Spinal cord (tissue), 10 donors: ENCODE data around the gene MYL6B. TPM values are rescaled to one million over a fixed set of nuclear protein-coding genes. Genes with fewer than 3 reads are reported as not detected.

Source experiments
- DNase-seq, 6 donors: peaks; one replicate each; pipeline versions ENCODE4 v3.0.0 to v3.0.0-alpha.2; 2013 to 2015; ENCODE audit warnings: low spot score in 6 of 6, low read depth in 4 of 6
- H3K27ac ChIP-seq: one replicate; pipeline ENCODE4 v1.5.1; 2013; ENCODE audit warnings: low read depth, low read length, control low read depth
- H3K27me3 ChIP-seq: one replicate; pipeline ENCODE4 v1.6.1; 2013; ENCODE audit warnings: low read length; ENCODE audit not compliant: control insufficient read depth, insufficient read depth
- H3K36me3 ChIP-seq: one replicate; pipeline ENCODE4 v1.6.1; 2013; ENCODE audit warnings: low read length; ENCODE audit not compliant: control insufficient read depth, insufficient read depth
- H3K4me1 ChIP-seq: one replicate; pipeline ENCODE4 v1.6.1; 2013; ENCODE audit warnings: low read length; ENCODE audit not compliant: control insufficient read depth, insufficient read depth
- H3K4me3 ChIP-seq: one replicate; pipeline ENCODE4 v1.5.1; 2013; ENCODE audit warnings: low read depth, low read length, control low read depth
- H3K9me3 ChIP-seq: one replicate; pipeline ENCODE4 v1.6.1; 2013; ENCODE audit warnings: low read length; ENCODE audit not compliant: control insufficient read depth, insufficient read depth
- WGBS: methylation state at CpG from one replicate; pipeline ENCODE4 v1.1.5; 2013; ENCODE audit warnings: missing lambda C conversion rate; ENCODE audit not compliant: insufficient coverage; 5-methylcytosine and 5-hydroxymethylcytosine counted together
- polyA plus RNA-seq, 2 donors: library from polyadenylated mRNA; unstranded; fragments of 120-200 nt; gene quantifications; one replicate each; pipeline ENCODE4 v1.2.1, GENCODE V29; 2013; ENCODE audit not compliant: insufficient read length in 2 of 2
- total RNA-seq, 2 donors: library from RNA; depleted of rRNA in 1 of 2; stranded (reverse); fragments of 120-200 nt in 1 of 2; fragments of >200 nt in 1 of 2; gene quantifications; one replicate each; pipeline versions ENCODE4 v1.2.3 to v1.2.4, GENCODE V29; 2013 to 2014
- donor health status: healthy.

The MYL6B gene
- total and polyA plus RNA-seq, 4 donors = 69.4 to 287 (median 238) TPM

DNA sequence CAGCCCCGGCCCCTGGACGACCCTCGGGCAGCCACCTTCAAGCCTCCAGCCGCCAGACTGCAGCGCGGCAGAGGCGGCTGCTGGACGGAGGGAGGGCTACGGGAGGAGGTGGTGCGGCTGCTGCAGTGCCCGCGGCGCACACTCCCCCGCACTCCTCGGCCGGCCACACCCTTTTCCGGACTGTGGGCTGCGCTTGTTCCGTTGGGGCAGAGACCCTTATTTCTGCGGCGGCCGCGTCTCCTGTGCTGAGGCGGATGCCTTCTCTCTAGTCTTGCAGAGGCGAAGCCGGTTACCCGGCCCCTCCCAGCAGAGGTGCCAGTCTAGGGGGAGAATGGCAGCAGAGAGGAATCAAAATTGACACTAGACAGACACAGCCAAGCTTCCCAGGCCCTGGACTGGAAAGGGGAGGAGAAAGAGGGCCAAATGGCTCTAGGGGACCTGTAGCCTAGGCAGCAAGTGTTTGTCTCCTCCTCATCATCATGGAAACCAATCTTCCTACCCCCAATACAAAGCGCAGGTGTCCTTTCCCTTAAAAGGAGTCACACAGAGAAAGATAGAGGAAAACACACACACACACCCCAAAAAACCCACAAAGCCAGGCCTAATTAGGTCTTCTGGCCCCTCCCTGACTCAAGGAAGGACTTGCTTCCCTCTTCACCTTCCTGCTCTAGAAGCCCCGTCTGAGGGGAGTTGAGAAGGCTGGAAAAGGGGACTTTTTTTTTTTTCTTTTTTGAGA is 23.0 kb upstream of the MYL6B start:
- H3K4me1 ChIP-seq = peaks cover 30% of the 10 kb centered on the region
- peak overlapping the region; percentile 91 for H3K4me3 ChIP-seq
- H3K27ac ChIP-seq = peak overlapping the region; percentile 92
- no peaks in the 10 kb centered on the region for H3K9me3 ChIP-seq
- DNase-seq = peak in 2 of 6 donors; percentile 56 to 66
- H3K36me3 ChIP-seq = peaks cover 46% of the 10 kb centered on the region
- no peaks in the 10 kb centered on the region for H3K27me3 ChIP-seq
- under 1% methylated on average over 23 of the region's 29 CpGs for WGBS

DNA sequence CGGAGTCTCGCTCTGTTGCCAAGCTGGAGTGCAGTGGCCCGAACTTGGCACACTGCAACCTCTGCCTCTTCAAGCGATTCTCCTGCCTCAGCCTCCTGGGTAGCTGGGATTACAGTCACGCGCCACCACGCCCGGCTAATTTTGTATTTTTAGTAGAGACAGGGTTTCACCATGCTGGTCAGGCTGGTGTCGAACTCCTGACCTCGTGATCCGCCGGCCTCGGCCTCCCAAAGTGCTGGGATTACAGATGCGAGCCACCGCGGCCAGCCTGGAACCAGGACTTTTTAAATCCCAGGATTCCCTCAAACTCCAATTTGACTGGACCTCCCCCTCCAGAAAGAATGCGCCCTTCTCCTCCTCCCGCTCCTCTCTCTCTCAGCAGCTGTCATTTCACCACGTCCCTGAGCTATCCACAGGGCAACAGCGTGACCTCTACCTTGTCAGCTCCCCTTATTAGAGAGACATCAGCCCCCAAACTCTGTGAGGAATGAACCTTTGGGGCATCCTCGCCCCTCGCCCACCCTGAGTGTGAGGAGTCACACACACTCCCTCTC is 22.4 kb upstream of the MYL6B start:
- peak overlapping the region; percentile 91 for H3K4me3 ChIP-seq
- H3K36me3 ChIP-seq = peaks cover 50% of the 10 kb centered on the region
- DNase-seq = no peak
- peaks cover 30% of the 10 kb centered on the region for H3K4me1 ChIP-seq
- no peaks in the 10 kb centered on the region for H3K27me3 ChIP-seq
- 73% methylated on average over 22 of the region's 22 CpGs for WGBS
- no peaks in the 10 kb centered on the region for H3K9me3 ChIP-seq
- no peak overlapping the region for H3K27ac ChIP-seq

DNA sequence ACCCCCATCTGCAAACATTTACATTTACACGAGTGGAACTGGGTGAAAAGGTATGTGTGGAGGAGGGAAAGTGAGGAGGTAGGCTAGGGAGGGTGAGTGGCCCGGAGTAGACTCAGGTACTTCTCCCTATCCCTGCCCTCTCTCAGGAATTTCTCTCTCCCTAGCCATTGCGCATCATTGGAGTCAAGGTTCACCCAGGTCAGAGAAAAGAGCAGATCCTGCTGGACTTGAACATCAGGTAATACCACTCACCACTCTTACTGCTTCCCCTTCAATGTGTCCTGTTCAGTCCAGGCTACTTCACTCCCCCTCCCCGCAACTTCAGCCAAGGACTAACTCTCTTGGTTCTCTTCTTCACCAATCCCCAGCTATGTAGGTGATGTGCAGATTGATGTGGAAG is 21.5 kb upstream of the MYL6B start:
- H3K4me1 ChIP-seq = peaks cover 30% of the 10 kb centered on the region
- H3K9me3 ChIP-seq = no peaks in the 10 kb centered on the region
- 100% methylated on average over 1 of the region's 4 CpGs for WGBS
- no peaks in the 10 kb centered on the region for H3K27me3 ChIP-seq
- peaks cover 53% of the 10 kb centered on the region for H3K36me3 ChIP-seq
- DNase-seq = no peak
- H3K27ac ChIP-seq = no peak overlapping the region
- H3K4me3 ChIP-seq = no peak overlapping the region

DNA sequence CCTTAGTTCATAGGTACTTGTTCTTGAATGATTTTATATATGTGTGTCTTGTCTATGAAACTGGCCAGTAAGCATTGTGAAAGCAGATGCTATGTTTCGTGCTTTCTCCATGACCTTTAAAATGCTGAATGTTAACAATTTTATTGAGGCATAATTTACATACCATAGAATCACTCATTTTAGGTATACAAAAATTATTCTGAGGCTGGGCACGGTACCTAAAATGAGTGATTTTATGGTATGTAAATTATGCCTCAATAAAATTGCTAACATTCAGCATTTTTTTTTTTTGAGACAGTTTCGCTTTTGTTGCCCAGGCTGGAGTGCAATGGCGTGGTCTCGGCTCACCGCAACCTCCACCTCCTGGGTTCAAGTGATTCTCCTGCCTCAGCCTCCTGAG is 17.5 kb upstream of the MYL6B start:
- Histone ChIP-seq H3K27ac (no peak overlapping the region), H3K9me3 (no peaks in the 10 kb centered on the region), H3K4me1 (peaks cover 7% of the 10 kb centered on the region), H3K36me3 (peaks cover 91% of the 10 kb centered on the region), H3K27me3 (no peaks in the 10 kb centered on the region), H3K4me3 (no peak overlapping the region)
- 96% methylated on average over 4 of the region's 6 CpGs for WGBS
- DNase-seq = no peak

DNA sequence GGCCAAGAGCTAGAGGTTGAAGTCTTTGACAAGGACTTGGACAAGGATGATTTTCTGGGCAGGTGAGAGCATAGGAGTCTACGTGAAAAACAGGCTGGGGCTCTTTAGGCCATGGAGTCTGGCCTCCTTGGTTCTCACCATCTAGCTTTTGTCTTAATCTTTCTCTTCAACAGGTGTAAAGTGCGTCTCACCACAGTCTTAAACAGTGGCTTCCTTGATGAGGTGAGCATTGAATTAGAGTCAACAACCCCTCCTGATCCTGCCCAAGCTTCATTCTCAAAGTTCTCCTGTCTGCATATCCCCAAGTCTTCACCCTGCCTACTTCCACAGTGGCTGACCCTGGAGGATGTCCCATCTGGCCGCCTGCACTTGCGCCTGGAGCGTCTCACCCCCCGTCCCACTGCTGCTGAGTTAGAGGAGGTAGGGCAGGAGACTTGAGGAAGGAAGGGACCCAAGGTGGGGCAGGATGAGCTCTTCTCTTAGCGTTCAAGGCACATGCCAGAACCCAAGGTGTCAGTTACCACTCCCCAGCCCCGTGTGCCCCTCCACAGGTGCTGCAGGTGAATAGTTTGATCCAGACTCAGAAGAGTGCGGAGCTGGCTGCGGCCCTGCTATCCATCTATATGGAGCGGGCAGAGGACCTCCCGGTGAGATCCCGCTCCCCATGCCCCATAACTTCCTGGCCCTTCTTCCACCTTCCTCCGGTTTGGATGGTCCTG is 14.4 kb upstream of the MYL6B start:
- Histone ChIP-seq H3K4me3 (no peak overlapping the region), H3K36me3 (peaks cover 86% of the 10 kb centered on the region), H3K27me3 (no peaks in the 10 kb centered on the region), H3K9me3 (no peaks in the 10 kb centered on the region), H3K27ac (no peak overlapping the region), H3K4me1 (no peaks in the 10 kb centered on the region)
- 95% methylated on average over 5 of the region's 14 CpGs for WGBS
- no peak for DNase-seq

DNA sequence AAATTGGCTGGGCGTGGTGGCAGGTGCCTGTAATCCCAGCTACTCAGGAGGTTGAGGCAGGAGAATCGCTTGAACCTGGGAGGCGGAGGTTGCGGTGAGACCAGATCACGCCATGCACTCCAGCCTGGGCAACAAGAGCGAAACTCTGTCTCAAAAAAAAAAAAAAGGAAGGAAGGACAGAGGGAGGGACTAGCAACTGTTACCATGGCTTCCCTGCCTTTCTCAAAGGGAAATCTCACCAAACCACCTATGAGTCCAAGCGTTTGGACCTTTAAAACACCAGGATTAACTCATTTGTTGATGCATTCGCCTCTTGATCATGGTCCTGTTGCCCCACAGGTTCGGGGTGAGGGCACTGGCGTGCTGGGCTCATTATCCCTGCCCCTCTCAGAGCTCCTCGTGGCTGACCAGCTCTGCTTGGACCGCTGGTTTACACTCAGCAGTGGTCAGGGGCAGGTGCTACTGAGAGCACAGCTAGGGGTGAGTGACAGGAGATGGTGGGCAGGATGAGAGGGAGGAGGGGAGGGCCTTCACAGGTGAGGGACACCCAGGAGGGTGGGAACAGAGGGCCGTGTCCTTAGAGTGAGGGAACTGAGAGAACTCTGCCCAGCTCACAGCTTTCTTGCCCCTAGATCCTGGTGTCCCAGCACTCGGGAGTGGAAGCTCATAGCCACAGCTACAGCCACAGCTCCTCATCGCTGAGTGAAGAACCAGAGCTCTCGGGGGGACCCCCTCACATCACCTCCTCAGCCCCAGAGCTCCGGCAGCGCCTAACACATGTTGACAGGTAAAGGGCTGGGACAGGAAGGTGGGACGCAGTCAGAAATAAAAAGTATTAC is 10.2 kb upstream of the MYL6B start:
- Histone ChIP-seq H3K9me3 (no peaks in the 10 kb centered on the region), H3K4me1 (no peaks in the 10 kb centered on the region), H3K4me3 (no peak overlapping the region), H3K36me3 (peaks cover 59% of the 10 kb centered on the region), H3K27ac (no peak overlapping the region), H3K27me3 (no peaks in the 10 kb centered on the region)
- no peak for DNase-seq
- WGBS = 89% methylated on average over 9 of the region's 19 CpGs

DNA sequence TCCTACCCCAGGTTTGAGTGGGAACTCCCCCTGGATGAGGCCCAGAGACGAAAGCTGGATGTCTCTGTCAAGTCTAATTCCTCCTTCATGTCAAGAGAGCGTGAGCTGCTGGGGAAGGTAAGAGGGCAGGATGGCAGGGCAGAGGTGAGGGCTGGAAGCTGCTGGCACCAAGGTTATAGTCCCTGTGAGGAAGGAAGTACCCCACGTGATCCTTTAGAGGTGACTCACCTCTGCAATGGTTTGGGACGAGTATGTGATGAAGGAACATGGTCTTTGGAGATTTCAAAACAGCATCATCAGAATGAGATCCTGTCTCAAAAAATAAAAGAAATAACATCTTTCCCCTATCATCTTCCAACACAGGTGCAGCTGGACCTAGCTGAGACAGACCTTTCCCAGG is 9.2 kb upstream of the MYL6B start:
- Histone ChIP-seq H3K4me3 (no peak overlapping the region), H3K9me3 (no peaks in the 10 kb centered on the region), H3K4me1 (no peaks in the 10 kb centered on the region), H3K27ac (no peak overlapping the region), H3K36me3 (peaks cover 49% of the 10 kb centered on the region), H3K27me3 (no peaks in the 10 kb centered on the region)
- DNase-seq = no peak
- WGBS = 100% methylated on average over 1 of the region's 4 CpGs

DNA sequence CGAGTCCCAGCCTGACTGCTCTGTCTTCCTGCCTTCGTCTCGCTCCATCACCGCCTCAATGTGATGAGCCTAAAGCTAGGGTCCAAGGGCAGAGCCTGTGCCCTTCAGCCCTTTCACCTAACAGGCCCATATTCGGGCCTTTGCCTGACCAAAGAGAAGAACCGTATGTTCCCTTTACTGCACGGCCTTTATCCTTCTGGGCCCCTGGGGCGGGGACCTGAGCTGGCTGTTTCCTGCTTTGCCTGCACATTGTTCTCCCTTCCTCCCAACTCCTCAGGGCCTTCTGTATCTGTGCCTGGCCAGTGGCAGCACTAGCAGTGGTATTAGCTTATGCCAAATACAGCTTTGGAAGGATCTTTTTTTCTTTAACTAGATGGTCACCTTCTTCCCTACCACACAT is 8.5 kb upstream of the MYL6B start:
- Histone ChIP-seq H3K4me1 (no peaks in the 10 kb centered on the region), H3K27me3 (no peaks in the 10 kb centered on the region), H3K9me3 (no peaks in the 10 kb centered on the region), H3K4me3 (no peak overlapping the region), H3K36me3 (peaks cover 44% of the 10 kb centered on the region), H3K27ac (peak overlapping the region; percentile 25)
- 77% methylated on average over 8 of the region's 8 CpGs for WGBS
- no peak for DNase-seq

DNA sequence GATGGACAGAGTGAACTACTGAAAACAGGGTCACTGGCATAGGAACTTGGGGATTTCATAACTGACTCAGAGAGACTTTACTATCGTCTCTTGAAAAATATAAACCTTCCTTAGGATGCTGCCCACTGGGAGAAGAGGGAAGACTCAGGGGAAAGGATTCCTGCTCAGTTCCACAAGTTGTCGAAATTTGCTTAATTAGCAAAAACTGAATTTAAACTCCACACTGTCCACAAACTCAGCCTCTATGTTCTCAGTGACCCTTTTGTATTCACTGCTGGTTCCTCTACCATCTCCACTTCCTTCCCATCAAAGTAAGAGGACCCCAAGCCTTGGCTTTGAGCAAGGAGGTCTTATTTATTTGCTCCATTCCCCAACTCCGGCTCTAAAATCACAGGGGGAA is 7.2 kb upstream of the MYL6B start:
- no peak for DNase-seq
- Histone ChIP-seq H3K27me3 (no peaks in the 10 kb centered on the region), H3K9me3 (no peaks in the 10 kb centered on the region), H3K27ac (no peak overlapping the region), H3K4me1 (no peaks in the 10 kb centered on the region), H3K36me3 (peaks cover 33% of the 10 kb centered on the region), H3K4me3 (no peak overlapping the region)
- WGBS = no CpG with 5 or more reads among the region's 3 CpGs
